ENCODE data around the gene ZNF14. TPM values are rescaled to one million over a fixed set of nuclear protein-coding genes. Genes with fewer than 3 reads are reported as not detected.

The ZNF14 gene
- total and polyA plus RNA-seq, 2 of the 13 experiments (the other 11 are each of a cell fraction or from before 2014, with no cell fraction given): 1.9 to 6.2 TPM

- TF ChIP-seq STAG1 (CRISPR knock-in tag; IDR thresholded peaks at IDR 0.05) (no peak), IKZF4 (CRISPR knock-in tag; IDR thresholded peaks at IDR 0.05; ENCODE audit: borderline replicate concordance, low read depth, not compliant biosample characterization) (no peak)
- POLR2A ChIA-PET: no interaction called here
- Histone ChIP-seq H3K4me2 (ENCODE audit: low read depth, low read length) (no peak overlapping the region), H3K36me3 (replicated peaks in 1 of 2; ENCODE audit: control insufficient read depth in 1 of 2, insufficient read depth in 2 of 2, low read length in 2 of 2) (peaks cover 19 to 59% of the 10 kb centered on the region in 2 experiments), H3K27me3 (ENCODE audit: control insufficient read depth in 1 of 2, insufficient read depth in 2 of 2, low read length in 2 of 2) (no peaks in the 10 kb centered on the region; a peak in 1 of 5 replicates), H4K20me1 (ENCODE audit: insufficient read depth, low read length) (0 out of 2 replicates have a peak, but pooled peaks cover 3% of the 10 kb centered on the region), H3K27ac (ENCODE audit: extremely low read length, insufficient read depth, low read length) (no peak overlapping the region), H3K79me2 (ENCODE audit: insufficient read depth, low read length) (peaks cover 24% of the 10 kb centered on the region), H3K4me1 (ENCODE audit: insufficient read depth, low read length) (no peaks in the 10 kb centered on the region), H2AFZ (ENCODE audit: low read length) (no peak overlapping the region), H3K9me3 (ENCODE audit: low read length) (no peaks in the 10 kb centered on the region), H3K9ac (ENCODE audit: insufficient read depth, low read depth, low read length) (no peak overlapping the region), H3K4me3 (replicated peaks in 1 of 3; ENCODE audit: insufficient read depth in 1 of 3, low read depth in 2 of 3, low read length in 3 of 3) (no peak overlapping the region)
- no TSS peak for BruUV-seq (replicated peaks)
- ATAC-seq: no peak
- no peak for DNase-seq (ENCODE audit: low spot score)
- 100% methylated on average over 7 of the region's 7 CpGs for WGBS (ENCODE audit: low lambda C conversion rate)
- intact Hi-C loops (cut with micrococcal nuclease; ENCODE audit: unreplicated experiment): no loop called here
- FAIRE-seq: no peak
- in situ Hi-C loops (cut with HindIII; ENCODE audit: extremely low pct_ligation_motif_present, low pct_unique_long_range_greater_than_20kb): no loop called here
- CTCF ChIA-PET (ENCODE audit: low intra/inter-chr PET ratio, low total read pairs): no interaction called here
Measured at GRCh38 chr19:19677579-19677978, 55.3 kb downstream of the ZNF14 start.

- ChIA-PET CTCF (ENCODE audit: low intra/inter-chr PET ratio, low total read pairs) (no interaction called here), POLR2A (no interaction called here)
- 100% methylated on average over 6 of the region's 6 CpGs for WGBS (ENCODE audit: low lambda C conversion rate)
- H4K20me1 ChIP-seq (ENCODE audit: insufficient read depth, low read length): peaks cover 11% of the 10 kb centered on the region; the same call in 1 of the 2 replicates
- peaks cover 20% of the 10 kb centered on the region for H3K4me1 ChIP-seq (ENCODE audit: insufficient read depth, low read length)
- H3K36me3 ChIP-seq (replicated peaks in 1 of 2; ENCODE audit: control insufficient read depth in 1 of 2, insufficient read depth in 2 of 2, low read length in 2 of 2): peaks cover 14 to 46% of the 10 kb centered on the region in 2 experiments
- TF ChIP-seq ATF7 (IDR thresholded peaks at IDR 0.05) (peak; percentile 80), ATF7 (CRISPR knock-in tag; IDR thresholded peaks at IDR 0.05) (no peak), ATF7-NPFF (CRISPR knock-in tag; IDR thresholded peaks at IDR 0.05; ENCODE audit: low read depth) (no peak), CREB1 (IDR thresholded peaks at IDR 0.05) (0 out of 2 replicates have a peak, but pooled peaks have one; percentile 49), CREB1 (CRISPR knock-in tag; IDR thresholded peaks at IDR 0.05) (no peak)
- H3K79me2 ChIP-seq (ENCODE audit: insufficient read depth, low read length): peaks cover 50% of the 10 kb centered on the region
- DNase-seq (ENCODE audit: low spot score) (no peak), ATAC-seq (no peak), FAIRE-seq (no peak)
- no peaks in the 10 kb centered on the region; a peak in 1 of 5 replicates for H3K27me3 ChIP-seq (ENCODE audit: control insufficient read depth in 1 of 2, insufficient read depth in 2 of 2, low read length in 2 of 2)
- no peak overlapping the region for H3K9ac ChIP-seq (ENCODE audit: insufficient read depth, low read depth, low read length)
- H3K4me2 ChIP-seq (ENCODE audit: low read depth, low read length): no peak overlapping the region
- no TSS peak for BruUV-seq (replicated peaks)
- no peak overlapping the region for H2AFZ ChIP-seq (ENCODE audit: low read length)
- no peak overlapping the region for H3K27ac ChIP-seq (ENCODE audit: extremely low read length, insufficient read depth, low read length)
- intact Hi-C loops (cut with micrococcal nuclease; ENCODE audit: unreplicated experiment) (no loop called here), in situ Hi-C loops (cut with HindIII; ENCODE audit: extremely low pct_ligation_motif_present, low pct_unique_long_range_greater_than_20kb) (no loop called here)
- H3K4me3 ChIP-seq (replicated peaks in 1 of 3; ENCODE audit: insufficient read depth in 1 of 3, low read depth in 2 of 3, low read length in 3 of 3): no peak overlapping the region
- H3K9me3 ChIP-seq (ENCODE audit: low read length): no peaks in the 10 kb centered on the region
Measured at GRCh38 chr19:19674315-19674714, 58.6 kb downstream of the ZNF14 start.
